NCI-H748 (cell line): ENCODE measurements around the gene MS4A10.

Source experiments
- DNase-seq: peaks from one replicate; lab custom pipeline; 2025; ENCODE audit not compliant: unreplicated experiment; lab: John Stamatoyannopoulos, UW

Gene MS4A10

GRCh38 chr11:60847281-60847680 lies 62.1 kb downstream of the MS4A10 start:
- no peak for DNase-seq

GRCh38 chr11:60847896-60848295 lies 62.8 kb downstream of the MS4A10 start:
- no peak for DNase-seq

GRCh38 chr11:60848714-60849151 lies 63.6 kb downstream of the MS4A10 start:
- no peak for DNase-seq

GRCh38 chr11:60849641-60850520 lies 64.7 kb downstream of the MS4A10 start:
- no peak for DNase-seq
